ENCODE results near the gene FXYD7. TPM values are rescaled to one million over a fixed set of nuclear protein-coding genes. Genes with fewer than 3 reads are reported as not detected.
A peak's percentile ranks its signal among the peaks of the same experiment; 100 is the strongest.
"Not testable (repeated sequence)": the region's sequence is repeated elsewhere in the genome, so short reads cannot be mapped to it uniquely, and the experiment has no call there.

FXYD7 gene
- total RNA-seq: 1 to 10 TPM; 4.1 to 5.2 TPM

GRCh38 chr19:35143231-35143715 lies at the start of gene FXYD7:
TSS of gene FXYD7 (plus strand) at chr19:35143255. CDS start at chr19:35143334, 79 bp downstream.
- DNase-seq (no peak), ATAC-seq (no peak)
- Mint-ChIP-seq H3K27me3 (ENCODE audit: low read depth) (peaks cover 24% of the 10 kb centered on the region), H3K4me3 (peak within 1 kb of the TSS; percentile 77), H3K27ac (no peak within 1 kb of the TSS), H3K9me3 (ENCODE audit: insufficient read depth) (no peaks in the 10 kb centered on the region), H3K4me1 (ENCODE audit: low read depth) (peaks cover 40% of the 10 kb centered on the region), H3K36me3 (ENCODE audit: low read depth) (no peaks in the 10 kb centered on the region)
- ChIA-PET CTCF (interaction anchor here (0.9 to 3.8 kb wide), 5 partner anchors 10 to 76 kb away, joined by 3 to 67 read pairs (median 39); partner anchors contain the start of gene FXYD5), POLR2A (interaction anchor here (1.2 kb wide), 1 partner anchor 11 kb away, joined by 3 read pairs; no protein-coding TSS in a partner anchor)

GRCh38 chr19:35093430-35093829 lies 49.6 kb upstream of the FXYD7 start:
- Mint-ChIP-seq H3K27ac (no peak overlapping the region), H3K27me3 (ENCODE audit: low read depth) (no peaks in the 10 kb centered on the region), H3K4me1 (ENCODE audit: low read depth) (peaks cover 4% of the 10 kb centered on the region), H3K9me3 (ENCODE audit: insufficient read depth) (no peaks in the 10 kb centered on the region), H3K36me3 (ENCODE audit: low read depth) (no peaks in the 10 kb centered on the region), H3K4me3 (no peak overlapping the region)
- no peak for DNase-seq
- no peak for ATAC-seq
- POLR2A ChIA-PET: no interaction called here
- CTCF ChIA-PET: interaction anchor here (1.4 to 2.2 kb wide), 3 partner anchors 21 to 49 kb away, joined by 3 to 9 read pairs (median 5); no protein-coding TSS in a partner anchor

- Mint-ChIP-seq H3K4me3 (no peak overlapping the region), H3K27me3 (ENCODE audit: low read depth) (no peaks in the 10 kb centered on the region), H3K36me3 (ENCODE audit: low read depth) (no peaks in the 10 kb centered on the region), H3K4me1 (ENCODE audit: low read depth) (peaks cover 4% of the 10 kb centered on the region), H3K27ac (no peak overlapping the region), H3K9me3 (ENCODE audit: insufficient read depth) (no peaks in the 10 kb centered on the region)
- ATAC-seq (no peak), DNase-seq (no peak)
- ChIA-PET POLR2A (no interaction called here), CTCF (interaction anchor here (1.6 to 2.2 kb wide), 2 partner anchors 27 to 50 kb away, joined by 5 to 9 read pairs; no protein-coding TSS in a partner anchor)
These were observed 49.0 kb upstream of the FXYD7 start for GRCh38 chr19:35093941-35094647.

- POLR2A ChIA-PET: no interaction called here
- no peak overlapping the region for H3K4me3 Mint-ChIP-seq
- no peaks in the 10 kb centered on the region for H3K9me3 Mint-ChIP-seq (ENCODE audit: insufficient read depth)
- no peaks in the 10 kb centered on the region for H3K36me3 Mint-ChIP-seq (ENCODE audit: low read depth)
- no peak for DNase-seq
- CTCF ChIA-PET: no interaction called here
- peaks cover 4% of the 10 kb centered on the region for H3K4me1 Mint-ChIP-seq (ENCODE audit: low read depth)
- H3K27ac Mint-ChIP-seq: no peak overlapping the region
- no peak for ATAC-seq
- no peaks in the 10 kb centered on the region for H3K27me3 Mint-ChIP-seq (ENCODE audit: low read depth)
These were observed 48.4 kb upstream of the FXYD7 start for GRCh38 chr19:35094656-35095055.

GRCh38 chr19:35095667-35096368 lies 47.2 kb upstream of the FXYD7 start:
- CTCF ChIA-PET: interaction anchor here (0.8 kb wide), 1 partner anchor 10 kb away, joined by 3 read pairs; no protein-coding TSS in a partner anchor
- no peak overlapping the region for H3K27ac Mint-ChIP-seq

GRCh38 chr19:35098413-35099049 lies 44.5 kb upstream of the FXYD7 start:
- ATAC-seq: no peak
- CTCF ChIA-PET: no interaction called here
- H3K27me3 Mint-ChIP-seq (ENCODE audit: low read depth): no peaks in the 10 kb centered on the region

More at GRCh38 chr19:35095667-35096368, 47.2 kb upstream of the FXYD7 start:
- Mint-ChIP-seq H3K9me3 (ENCODE audit: insufficient read depth) (no peaks in the 10 kb centered on the region), H3K4me1 (ENCODE audit: low read depth) (no peaks in the 10 kb centered on the region), H3K4me3 (no peak overlapping the region), H3K27me3 (ENCODE audit: low read depth) (no peaks in the 10 kb centered on the region), H3K36me3 (ENCODE audit: low read depth) (no peaks in the 10 kb centered on the region)
- no peak for ATAC-seq
- DNase-seq: no peak
- POLR2A ChIA-PET: no interaction called here

GRCh38 chr19:35099155-35099896 lies 43.7 kb upstream of the FXYD7 start:
- H3K27me3 Mint-ChIP-seq (ENCODE audit: low read depth): no peaks in the 10 kb centered on the region
- ATAC-seq (no peak), DNase-seq (no peak)
- H3K27ac Mint-ChIP-seq: no peak overlapping the region
- no peaks in the 10 kb centered on the region for H3K36me3 Mint-ChIP-seq (ENCODE audit: low read depth)
- no peaks in the 10 kb centered on the region for H3K9me3 Mint-ChIP-seq (ENCODE audit: insufficient read depth)
- H3K4me3 Mint-ChIP-seq: no peak overlapping the region
- no peaks in the 10 kb centered on the region for H3K4me1 Mint-ChIP-seq (ENCODE audit: low read depth)
- POLR2A ChIA-PET: no interaction called here
- CTCF ChIA-PET: interaction anchor here (1.5 kb wide), 1 partner anchor 33 kb away, joined by 3 read pairs; no protein-coding TSS in a partner anchor

More at GRCh38 chr19:35098413-35099049, 44.5 kb upstream of the FXYD7 start:
- POLR2A ChIA-PET: interaction anchor here (0.5 kb wide), 1 partner anchor 480 kb away, joined by 3 read pairs; no protein-coding TSS in a partner anchor
- Mint-ChIP-seq H3K4me3 (no peak overlapping the region), H3K4me1 (ENCODE audit: low read depth) (no peaks in the 10 kb centered on the region), H3K9me3 (ENCODE audit: insufficient read depth) (no peaks in the 10 kb centered on the region), H3K27ac (no peak overlapping the region), H3K36me3 (ENCODE audit: low read depth) (no peaks in the 10 kb centered on the region)
- DNase-seq: no peak

GRCh38 chr19:35099897-35100275 lies 43.2 kb upstream of the FXYD7 start:
- Mint-ChIP-seq H3K4me3 (no peak overlapping the region), H3K27ac (no peak overlapping the region), H3K9me3 (ENCODE audit: insufficient read depth) (no peaks in the 10 kb centered on the region), H3K4me1 (ENCODE audit: low read depth) (no peaks in the 10 kb centered on the region), H3K27me3 (ENCODE audit: low read depth) (no peaks in the 10 kb centered on the region), H3K36me3 (ENCODE audit: low read depth) (no peaks in the 10 kb centered on the region)
- POLR2A ChIA-PET: no interaction called here
- DNase-seq: no peak
- ATAC-seq: no peak
- CTCF ChIA-PET: interaction anchor here (1.5 kb wide), 1 partner anchor 33 kb away, joined by 3 read pairs; no protein-coding TSS in a partner anchor

GRCh38 chr19:35100588-35101533 lies 42.2 kb upstream of the FXYD7 start:
- Mint-ChIP-seq H3K9me3 (ENCODE audit: insufficient read depth) (no peaks in the 10 kb centered on the region), H3K27me3 (ENCODE audit: low read depth) (no peaks in the 10 kb centered on the region), H3K4me3 (no peak overlapping the region), H3K36me3 (ENCODE audit: low read depth) (no peaks in the 10 kb centered on the region), H3K4me1 (ENCODE audit: low read depth) (no peaks in the 10 kb centered on the region), H3K27ac (no peak overlapping the region)
- DNase-seq (no peak), ATAC-seq (no peak)
- CTCF ChIA-PET: interaction anchor here (1.5 kb wide), 1 partner anchor 34 kb away, joined by 3 read pairs; no protein-coding TSS in a partner anchor
- POLR2A ChIA-PET: no interaction called here

- DNase-seq; H3K27ac Mint-ChIP-seq; H3K4me3 Mint-ChIP-seq; H3K9me3 Mint-ChIP-seq (ENCODE audit: insufficient read depth); H3K27me3 Mint-ChIP-seq (ENCODE audit: low read depth); H3K36me3 Mint-ChIP-seq (ENCODE audit: low read depth); POLR2A ChIA-PET; CTCF ChIA-PET; ATAC-seq; H3K4me1 Mint-ChIP-seq (ENCODE audit: low read depth): not testable (repeated sequence)
These were observed 41.1 kb upstream of the FXYD7 start for GRCh38 chr19:35101949-35102348.

Measured in activated CD8-positive, alpha-beta T cell treated with anti-CD3 and anti-CD28 coated beads, Interleukin-2, amount 10 ng/mL, durations not matched to agents 7 days and 5 days (primary cell).